ENCODE measurements around the gene FBN3. TPM values are rescaled to one million over a fixed set of nuclear protein-coding genes. Genes with fewer than 3 reads are reported as not detected.

The FBN3 gene
- total RNA-seq, 2 experiments from 2014 or later, result not detected

- DNase-seq, result no peak
- Mint-ChIP-seq H3K9me3 (no peaks in the 10 kb centered on the region), H3K27ac (no peak overlapping the region), H3K36me3 (no peaks in the 10 kb centered on the region), H3K27me3 (no peaks in the 10 kb centered on the region), H3K4me3 (no peak overlapping the region), H3K4me1 (no peaks in the 10 kb centered on the region)
Measured at GRCh38 chr19:8137425-8137824, 12.0 kb downstream of the FBN3 start.

DNA sequence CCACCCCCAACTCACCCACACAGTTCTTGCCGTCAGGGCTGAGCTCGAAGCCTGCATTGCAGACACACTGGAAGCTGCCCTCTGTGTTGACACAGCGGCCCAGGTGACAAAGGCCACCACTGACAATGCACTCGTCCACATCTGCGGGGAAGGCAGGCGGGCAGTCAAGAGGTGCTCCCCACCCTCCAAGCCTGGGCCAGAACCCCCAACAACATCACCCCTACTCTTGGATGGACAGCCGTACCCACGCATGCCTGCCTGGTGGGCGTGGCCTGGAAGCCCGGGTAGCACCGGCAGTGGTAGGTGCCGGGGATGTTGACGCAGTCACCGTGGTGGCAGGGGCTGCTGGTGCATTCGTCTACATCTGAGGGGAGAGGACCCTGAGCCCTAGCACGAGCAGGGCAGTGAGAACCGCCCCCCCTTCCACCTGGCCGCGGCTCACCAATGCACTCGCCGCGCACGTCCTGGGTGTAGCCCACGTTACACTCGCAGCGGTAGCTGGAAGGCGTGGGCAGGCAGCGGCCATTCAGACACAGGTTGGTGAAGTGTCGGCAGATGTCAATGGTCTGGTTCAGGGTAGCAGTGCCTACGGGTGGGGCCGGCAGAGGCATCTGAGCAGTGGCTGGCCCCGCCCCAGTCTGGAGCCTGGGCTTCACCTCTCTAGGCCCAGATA is 13.3 kb downstream of the FBN3 start:
- Mint-ChIP-seq H3K27me3 (no peaks in the 10 kb centered on the region), H3K36me3 (no peaks in the 10 kb centered on the region), H3K9me3 (no peaks in the 10 kb centered on the region), H3K4me3 (no peak overlapping the region), H3K27ac (no peak overlapping the region), H3K4me1 (no peaks in the 10 kb centered on the region)
- DNase-seq, result no peak

DNA sequence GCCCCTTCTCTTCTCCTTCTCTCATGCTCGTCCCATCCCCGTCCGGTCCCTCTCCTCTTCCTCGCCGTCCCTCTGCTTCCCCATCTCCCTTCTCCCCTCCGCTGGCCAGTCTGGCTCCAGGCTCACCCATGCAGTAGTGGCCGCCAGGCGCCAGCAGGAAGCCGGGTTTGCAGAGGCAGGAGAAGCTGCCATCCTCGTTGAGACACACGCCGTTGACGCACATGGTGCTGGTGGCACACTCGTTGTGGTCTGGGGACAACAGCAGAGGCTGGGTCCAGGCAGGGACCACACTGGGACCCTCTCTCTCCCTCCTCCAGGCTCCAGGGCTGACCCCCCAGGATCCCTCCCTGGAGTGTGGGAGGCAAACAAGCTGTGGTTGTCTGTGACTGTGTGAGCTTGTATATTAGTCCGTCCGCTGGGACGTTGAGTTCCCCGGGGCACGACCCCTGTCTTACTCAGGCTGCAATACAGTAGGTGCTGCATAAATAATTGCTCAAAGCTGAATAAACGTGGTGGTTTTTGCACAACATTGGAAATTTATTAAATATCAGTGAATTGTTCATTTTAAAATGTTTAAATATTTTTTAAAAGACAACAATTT is 16.4 kb downstream of the FBN3 start:
- DNase-seq, result no peak
- Mint-ChIP-seq H3K36me3 (no peaks in the 10 kb centered on the region), H3K27me3 (no peaks in the 10 kb centered on the region), H3K4me1 (no peaks in the 10 kb centered on the region), H3K9me3 (no peaks in the 10 kb centered on the region), H3K4me3 (no peak overlapping the region), H3K27ac (no peak overlapping the region)

- no peak overlapping the region for H3K27ac Mint-ChIP-seq
- no peaks in the 10 kb centered on the region for H3K9me3 Mint-ChIP-seq
- no peak overlapping the region for H3K4me3 Mint-ChIP-seq
- no peaks in the 10 kb centered on the region for H3K27me3 Mint-ChIP-seq
- no peak for DNase-seq
- no peaks in the 10 kb centered on the region for H3K4me1 Mint-ChIP-seq
- H3K36me3 Mint-ChIP-seq, result no peaks in the 10 kb centered on the region
Measured at GRCh38 chr19:8131517-8131916, 17.9 kb downstream of the FBN3 start.

GRCh38 chr19:8129061-8129618 is 20.3 kb downstream of the FBN3 start:
- Mint-ChIP-seq H3K27me3 (no peaks in the 10 kb centered on the region), H3K4me3 (no peak overlapping the region), H3K27ac (no peak overlapping the region), H3K4me1 (no peaks in the 10 kb centered on the region), H3K9me3 (no peaks in the 10 kb centered on the region), H3K36me3 (no peaks in the 10 kb centered on the region)
- no peak for DNase-seq

DNA sequence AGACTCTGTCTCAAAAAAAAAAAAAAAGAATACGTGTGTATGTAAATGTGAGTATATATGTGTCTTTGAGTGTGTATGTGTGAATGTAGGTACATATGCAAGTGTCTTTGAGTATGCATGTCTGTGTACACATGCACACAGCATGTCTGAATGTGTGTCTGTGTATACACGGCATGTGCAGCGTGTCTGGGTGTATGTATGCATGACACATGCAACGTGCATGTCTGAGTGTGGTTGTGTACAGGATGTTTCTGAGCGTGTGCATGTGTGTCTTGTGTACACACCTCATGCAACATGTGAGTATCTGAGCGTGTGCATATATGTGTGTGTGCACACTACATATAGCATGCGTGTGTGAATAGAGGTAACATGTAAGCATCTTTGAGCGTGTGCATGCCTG is 20.8 kb downstream of the FBN3 start:
- Mint-ChIP-seq H3K36me3 (no peaks in the 10 kb centered on the region), H3K9me3 (no peaks in the 10 kb centered on the region), H3K4me3 (no peak overlapping the region), H3K27me3 (no peaks in the 10 kb centered on the region), H3K27ac (no peak overlapping the region), H3K4me1 (no peaks in the 10 kb centered on the region)
- DNase-seq, result no peak

DNA sequence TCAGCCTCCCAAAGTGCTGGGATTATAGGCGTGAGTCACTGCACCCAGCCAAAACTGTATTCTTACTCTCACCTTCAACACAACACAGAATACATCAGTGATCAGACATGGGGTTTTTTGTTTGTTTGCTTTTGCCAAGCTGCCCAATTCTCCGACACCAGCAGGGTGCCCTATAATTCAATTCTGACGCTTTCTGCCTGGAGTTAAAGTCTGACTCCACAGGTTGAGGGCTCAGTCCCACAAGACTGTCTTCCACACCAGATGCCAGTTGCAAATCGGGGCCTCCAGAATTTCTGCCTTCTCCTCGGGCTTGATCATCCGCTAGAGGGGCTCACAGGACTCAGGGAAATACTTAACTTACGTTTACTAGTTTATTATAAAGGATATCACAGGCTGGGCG is 22.1 kb downstream of the FBN3 start:
- DNase-seq, result no peak
- Mint-ChIP-seq H3K27ac (no peak overlapping the region), H3K27me3 (no peaks in the 10 kb centered on the region), H3K4me1 (no peaks in the 10 kb centered on the region), H3K4me3 (no peak overlapping the region), H3K9me3 (no peaks in the 10 kb centered on the region), H3K36me3 (no peaks in the 10 kb centered on the region)

DNA sequence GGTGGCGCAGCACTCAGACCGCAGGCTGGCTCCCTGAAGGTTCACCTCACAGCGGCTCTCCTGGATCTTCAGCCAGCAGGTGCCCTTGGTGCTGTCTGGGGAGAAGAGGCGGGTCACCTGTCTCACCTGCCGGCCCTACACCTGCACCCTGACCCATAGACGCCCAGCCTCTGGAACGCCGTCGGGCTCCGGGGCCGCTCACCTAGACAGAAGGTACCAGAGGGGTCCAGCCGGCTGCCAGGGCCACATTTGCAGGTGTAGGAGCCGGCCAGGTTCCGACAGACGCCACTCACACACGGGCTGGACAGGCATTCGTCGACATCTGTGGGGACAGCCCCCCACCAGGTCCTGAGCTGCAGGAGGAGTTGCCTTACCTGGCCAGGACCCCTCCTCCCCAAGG is 22.9 kb downstream of the FBN3 start:
- DNase-seq, result no peak
- no peaks in the 10 kb centered on the region for H3K4me1 Mint-ChIP-seq
- H3K27ac Mint-ChIP-seq, result no peak overlapping the region
- H3K36me3 Mint-ChIP-seq, result no peaks in the 10 kb centered on the region
- no peak overlapping the region for H3K4me3 Mint-ChIP-seq
- H3K9me3 Mint-ChIP-seq, result no peaks in the 10 kb centered on the region
- H3K27me3 Mint-ChIP-seq, result no peaks in the 10 kb centered on the region

- H3K27ac Mint-ChIP-seq, result no peak overlapping the region
- H3K4me1 Mint-ChIP-seq, result no peaks in the 10 kb centered on the region
- no peak for DNase-seq
- no peaks in the 10 kb centered on the region for H3K27me3 Mint-ChIP-seq
- H3K36me3 Mint-ChIP-seq, result no peaks in the 10 kb centered on the region
- H3K9me3 Mint-ChIP-seq, result no peaks in the 10 kb centered on the region
- H3K4me3 Mint-ChIP-seq, result no peak overlapping the region
Measured at GRCh38 chr19:8126008-8126407, 23.4 kb downstream of the FBN3 start.

GRCh38 chr19:8123683-8124082 is 25.7 kb downstream of the FBN3 start:
- Mint-ChIP-seq H3K36me3 (no peaks in the 10 kb centered on the region), H3K27me3 (no peaks in the 10 kb centered on the region), H3K9me3 (no peaks in the 10 kb centered on the region), H3K4me1 (no peaks in the 10 kb centered on the region), H3K4me3 (no peak overlapping the region), H3K27ac (no peak overlapping the region)
- DNase-seq, result no peak

GRCh38 chr19:8120636-8121480 is 28.5 kb downstream of the FBN3 start:
- Mint-ChIP-seq H3K4me3 (no peak overlapping the region), H3K27ac (no peak overlapping the region), H3K9me3 (no peaks in the 10 kb centered on the region), H3K36me3 (no peaks in the 10 kb centered on the region), H3K4me1 (no peaks in the 10 kb centered on the region), H3K27me3 (no peaks in the 10 kb centered on the region)
- no peak for DNase-seq

DNA sequence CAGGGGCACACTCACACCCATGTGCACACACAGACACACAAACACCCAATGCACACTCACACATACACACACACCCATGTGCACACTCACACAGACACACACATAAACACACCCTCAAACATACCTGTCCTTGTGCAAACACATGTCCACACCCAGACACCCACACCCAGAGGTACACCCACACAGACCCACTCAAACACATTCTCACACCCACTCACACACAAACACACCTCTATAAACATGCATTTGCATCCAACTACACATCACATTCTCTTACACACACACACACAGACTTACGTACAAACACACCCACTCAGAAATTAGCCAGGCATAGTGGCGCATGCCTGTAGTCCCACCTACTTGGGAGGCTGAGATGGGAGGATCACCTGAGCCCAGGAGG is 31.4 kb downstream of the FBN3 start:
- H3K27ac Mint-ChIP-seq, result no peak overlapping the region

GRCh38 chr19:8116437-8117293 is 32.7 kb downstream of the FBN3 start:
- no peak for DNase-seq
- Mint-ChIP-seq H3K4me1 (no peaks in the 10 kb centered on the region), H3K9me3 (no peaks in the 10 kb centered on the region), H3K36me3 (no peaks in the 10 kb centered on the region), H3K27ac (no peak overlapping the region), H3K4me3 (no peak overlapping the region), H3K27me3 (no peaks in the 10 kb centered on the region)

More for the DNA sequence above, 31.4 kb downstream of the FBN3 start:
- DNase-seq, result no peak
- no peaks in the 10 kb centered on the region for H3K4me1 Mint-ChIP-seq
- no peaks in the 10 kb centered on the region for H3K27me3 Mint-ChIP-seq
- H3K36me3 Mint-ChIP-seq, result no peaks in the 10 kb centered on the region
- no peaks in the 10 kb centered on the region for H3K9me3 Mint-ChIP-seq
- H3K4me3 Mint-ChIP-seq, result no peak overlapping the region

- no peaks in the 10 kb centered on the region for H3K36me3 Mint-ChIP-seq
- H3K4me3 Mint-ChIP-seq, result no peak overlapping the region
- H3K27ac Mint-ChIP-seq, result no peak overlapping the region
- H3K4me1 Mint-ChIP-seq, result no peaks in the 10 kb centered on the region
- H3K9me3 Mint-ChIP-seq, result no peaks in the 10 kb centered on the region
- no peaks in the 10 kb centered on the region for H3K27me3 Mint-ChIP-seq
- DNase-seq, result no peak
Measured at GRCh38 chr19:8115805-8116396, 33.5 kb downstream of the FBN3 start.
